ENCODE data around the gene MRPL44. TPM values are rescaled to one million over a fixed set of nuclear protein-coding genes. Genes with fewer than 3 reads are reported as not detected.

Gene MRPL44
- total and polyA plus RNA-seq, 2 donors (not counting 1 experiment from before 2014, with no cell fraction given), result 27.4 to 34.0 TPM

DNA sequence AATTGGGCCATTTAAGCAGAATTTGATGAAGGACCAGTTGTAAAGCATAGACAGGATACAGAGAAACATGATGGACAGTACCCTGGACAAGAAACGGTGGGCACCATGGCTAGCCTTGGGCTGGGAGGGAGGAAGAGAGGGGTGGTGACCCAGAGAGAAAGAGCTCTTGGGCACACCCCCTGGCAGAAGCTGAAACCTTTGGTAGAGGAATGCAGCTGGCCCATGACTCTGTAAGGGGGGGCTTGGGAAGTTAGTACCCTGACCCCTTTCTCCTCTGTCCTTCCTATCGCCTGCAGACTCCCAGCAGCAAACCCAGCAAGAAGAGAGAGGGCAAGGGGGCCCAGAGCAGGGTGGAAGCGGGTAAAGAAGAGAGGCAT, 32.6 kb downstream of the MRPL44 start:
- Histone ChIP-seq H3K79me2 (ENCODE audit: control insufficient read depth, insufficient read depth, low read length) (no peaks in the 10 kb centered on the region), H2AFZ (ENCODE audit: low read length) (no peak overlapping the region), H3K9ac (ENCODE audit: insufficient read depth, low read length) (no peak overlapping the region), H3K9me3 (ENCODE audit: control insufficient read depth, insufficient read depth, low read depth, low read length) (no peaks in the 10 kb centered on the region), H3K4me2 (ENCODE audit: extremely low read depth, insufficient read depth, low read length) (no peak overlapping the region), H3K4me1 (ENCODE audit: control insufficient read depth, extremely low read depth, insufficient read depth, low read length) (no peaks in the 10 kb centered on the region), H3K27me3 (ENCODE audit: control insufficient read depth, insufficient read depth, low read length) (no peaks in the 10 kb centered on the region), H3K27ac (ENCODE audit: insufficient read depth, low read length) (no peak overlapping the region), H3K36me3 (ENCODE audit: control insufficient read depth, insufficient read depth, low read length) (no peaks in the 10 kb centered on the region), H3K4me3 (replicated peaks in 1 of 4; ENCODE audit: control extremely low read depth in 1 of 4, insufficient read depth in 1 of 4, low read depth in 3 of 4, low read length in 4 of 4) (no peak overlapping the region), H4K20me1 (ENCODE audit: control insufficient read depth, extremely low read depth, insufficient read depth, low read length) (no peaks in the 10 kb centered on the region)
- no peak for TF ChIP-seq EZH2 (IDR thresholded peaks at IDR 0.05; ENCODE audit: low read length, missing control alignments)
- TF ChIP-seq, protein P1, sequence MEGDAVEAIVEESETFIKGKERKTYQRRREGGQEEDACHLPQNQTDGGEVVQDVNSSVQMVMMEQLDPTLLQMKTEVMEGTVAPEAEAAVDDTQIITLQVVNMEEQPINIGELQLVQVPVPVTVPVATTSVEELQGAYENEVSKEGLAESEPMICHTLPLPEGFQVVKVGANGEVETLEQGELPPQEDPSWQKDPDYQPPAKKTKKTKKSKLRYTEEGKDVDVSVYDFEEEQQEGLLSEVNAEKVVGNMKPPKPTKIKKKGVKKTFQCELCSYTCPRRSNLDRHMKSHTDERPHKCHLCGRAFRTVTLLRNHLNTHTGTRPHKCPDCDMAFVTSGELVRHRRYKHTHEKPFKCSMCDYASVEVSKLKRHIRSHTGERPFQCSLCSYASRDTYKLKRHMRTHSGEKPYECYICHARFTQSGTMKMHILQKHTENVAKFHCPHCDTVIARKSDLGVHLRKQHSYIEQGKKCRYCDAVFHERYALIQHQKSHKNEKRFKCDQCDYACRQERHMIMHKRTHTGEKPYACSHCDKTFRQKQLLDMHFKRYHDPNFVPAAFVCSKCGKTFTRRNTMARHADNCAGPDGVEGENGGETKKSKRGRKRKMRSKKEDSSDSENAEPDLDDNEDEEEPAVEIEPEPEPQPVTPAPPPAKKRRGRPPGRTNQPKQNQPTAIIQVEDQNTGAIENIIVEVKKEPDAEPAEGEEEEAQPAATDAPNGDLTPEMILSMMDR (conservative IDR thresholded peaks at IDR 0.05 in 1 of 2, IDR thresholded peaks at IDR 0.05 in 1 of 2; ENCODE audit: low read depth in 1 of 2, low read length in 2 of 2), result no peak
- no peak for DNase-seq (ENCODE audit: low read depth in 2 of 2)

DNA sequence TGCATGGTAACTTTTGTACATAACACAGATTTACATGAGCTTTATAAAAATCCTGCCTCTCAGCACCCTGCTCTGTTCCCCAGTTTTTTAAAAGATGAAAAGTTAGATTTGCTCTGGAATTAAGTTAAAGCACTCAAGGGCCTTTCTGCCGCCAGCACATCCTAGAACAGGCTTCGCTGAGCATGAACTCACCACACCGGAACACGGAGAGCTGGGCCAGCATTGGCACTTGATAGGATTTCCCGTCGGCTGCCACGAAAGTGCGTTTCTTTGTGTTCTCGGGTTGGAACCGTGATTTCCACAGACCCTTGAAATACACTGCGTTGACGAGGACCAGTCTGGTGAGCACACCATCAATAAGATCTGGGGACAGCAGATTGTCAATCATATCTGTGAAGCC, 34.3 kb downstream of the MRPL44 start:
- H3K4me3 ChIP-seq (replicated peaks in 1 of 4; ENCODE audit: control extremely low read depth in 1 of 4, insufficient read depth in 1 of 4, low read depth in 3 of 4, low read length in 4 of 4), result no peak overlapping the region
- H3K4me1 ChIP-seq (ENCODE audit: control insufficient read depth, extremely low read depth, insufficient read depth, low read length), result no peaks in the 10 kb centered on the region
- no peaks in the 10 kb centered on the region for H3K79me2 ChIP-seq (ENCODE audit: control insufficient read depth, insufficient read depth, low read length)
- H3K27me3 ChIP-seq (ENCODE audit: control insufficient read depth, insufficient read depth, low read length), result no peaks in the 10 kb centered on the region
- no peak overlapping the region for H3K9ac ChIP-seq (ENCODE audit: insufficient read depth, low read length)
- no peak overlapping the region for H2AFZ ChIP-seq (ENCODE audit: low read length)
- H3K36me3 ChIP-seq (ENCODE audit: control insufficient read depth, insufficient read depth, low read length), result no peaks in the 10 kb centered on the region
- no peaks in the 10 kb centered on the region for H3K9me3 ChIP-seq (ENCODE audit: control insufficient read depth, insufficient read depth, low read depth, low read length)
- DNase-seq (ENCODE audit: low read depth in 2 of 2), result no peak
- no peak overlapping the region for H3K4me2 ChIP-seq (ENCODE audit: extremely low read depth, insufficient read depth, low read length)
- TF ChIP-seq, protein P1 (conservative IDR thresholded peaks at IDR 0.05 in 1 of 2, IDR thresholded peaks at IDR 0.05 in 1 of 2; ENCODE audit: low read depth in 1 of 2, low read length in 2 of 2), result no peak
- no peak for TF ChIP-seq EZH2 (IDR thresholded peaks at IDR 0.05; ENCODE audit: low read length, missing control alignments)
- no peaks in the 10 kb centered on the region for H4K20me1 ChIP-seq (ENCODE audit: control insufficient read depth, extremely low read depth, insufficient read depth, low read length)
- no peak overlapping the region for H3K27ac ChIP-seq (ENCODE audit: insufficient read depth, low read length)

DNA sequence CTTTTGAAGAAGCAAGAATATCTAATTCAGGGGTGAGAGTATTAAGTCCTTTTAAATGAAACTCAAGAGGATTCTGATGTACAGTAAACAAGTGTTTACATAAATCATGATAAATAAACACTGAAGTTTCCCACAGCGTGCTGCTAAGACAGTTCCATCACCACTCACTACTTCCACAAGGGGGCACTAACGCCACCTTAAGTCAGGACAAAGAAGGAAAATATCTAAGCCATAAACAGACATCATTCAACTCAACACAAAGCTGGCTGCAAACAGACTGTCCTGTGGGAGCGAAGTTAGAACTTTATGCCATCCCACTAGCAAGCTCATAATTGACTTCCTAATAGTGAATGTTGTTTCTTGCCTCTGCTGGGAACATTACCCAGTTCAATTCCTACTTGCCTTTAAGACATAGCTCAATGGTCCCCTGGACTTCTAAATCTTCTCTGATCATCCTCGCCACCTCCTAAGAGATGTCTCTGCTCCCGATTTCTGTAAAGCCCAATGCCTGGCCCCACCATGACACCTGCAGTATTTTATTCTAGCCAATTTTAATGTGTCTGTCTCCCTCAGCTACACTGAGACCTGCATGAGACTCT, 36.5 kb downstream of the MRPL44 start:
- no peak overlapping the region for H3K4me2 ChIP-seq (ENCODE audit: extremely low read depth, insufficient read depth, low read length)
- no peaks in the 10 kb centered on the region for H3K9me3 ChIP-seq (ENCODE audit: control insufficient read depth, insufficient read depth, low read depth, low read length)
- TF ChIP-seq EZH2 (IDR thresholded peaks at IDR 0.05; ENCODE audit: low read length, missing control alignments), result no peak
- TF ChIP-seq, protein P1 (conservative IDR thresholded peaks at IDR 0.05 in 1 of 2, IDR thresholded peaks at IDR 0.05 in 1 of 2; ENCODE audit: low read depth in 1 of 2, low read length in 2 of 2), result peak; percentile 88
- H3K4me1 ChIP-seq (ENCODE audit: control insufficient read depth, extremely low read depth, insufficient read depth, low read length), result no peaks in the 10 kb centered on the region
- no peak overlapping the region for H2AFZ ChIP-seq (ENCODE audit: low read length)
- peak; percentile 71 to 90 for DNase-seq (ENCODE audit: low read depth in 2 of 2)
- H3K4me3 ChIP-seq (replicated peaks in 1 of 4; ENCODE audit: control extremely low read depth in 1 of 4, insufficient read depth in 1 of 4, low read depth in 3 of 4, low read length in 4 of 4), result no peak overlapping the region
- H3K79me2 ChIP-seq (ENCODE audit: control insufficient read depth, insufficient read depth, low read length), result no peaks in the 10 kb centered on the region
- no peak overlapping the region for H3K27ac ChIP-seq (ENCODE audit: insufficient read depth, low read length)
- H3K27me3 ChIP-seq (ENCODE audit: control insufficient read depth, insufficient read depth, low read length), result no peaks in the 10 kb centered on the region
- H4K20me1 ChIP-seq (ENCODE audit: control insufficient read depth, extremely low read depth, insufficient read depth, low read length), result no peaks in the 10 kb centered on the region
- H3K9ac ChIP-seq (ENCODE audit: insufficient read depth, low read length), result no peak overlapping the region
- H3K36me3 ChIP-seq (ENCODE audit: control insufficient read depth, insufficient read depth, low read length), result no peaks in the 10 kb centered on the region
